H1 (cell line): ENCODE data around the gene SYNJ1.
A peak's percentile ranks its signal among the peaks of the same experiment; 100 is the strongest.

Experiments
- BRCA1 ChIP-seq: IDR thresholded peaks from 2 replicates; pipeline ENCODE4 v1.6.1; 2012; ENCODE audit warnings: low read depth, low read length, improper control_type of control experiment
- CHD1 ChIP-seq: IDR thresholded peaks from 2 replicates; pipeline ENCODE4 v1.6.1; 2012; ENCODE audit warnings: low read depth, low read length, improper control_type of control experiment
- CREB1 ChIP-seq: IDR thresholded peaks from 2 replicates; pipeline ENCODE4 v1.6.1; 2012; ENCODE audit warnings: inconsistent platforms
- CTCF ChIP-seq, 3 experiments: IDR thresholded peaks; 1 replicate in 2 of 3; 2 replicates in 1 of 3; pipeline versions ENCODE4 v1.5.1 to v1.6.1; 2011; ENCODE audit warnings: low read length in 3 of 3, mild to moderate bottlenecking in 3 of 3, inconsistent platforms in 2 of 3, low read depth in 1 of 3, moderate library complexity in 1 of 3; ENCODE audit not compliant: insufficient read depth in 1 of 3; ENCODE audit errors: control extremely low read depth in 1 of 3
- HDAC2 ChIP-seq, 2 experiments: fragments of 300-600 bp in 1 of 2; sonication (generic) in 1 of 2; IDR thresholded peaks; 2 replicates each; pipeline ENCODE4 v1.6.1; 2011 to 2012; ENCODE audit warnings: low read depth in 2 of 2, low read length in 2 of 2, mild to moderate bottlenecking in 2 of 2, moderate library complexity in 2 of 2, borderline replicate concordance in 1 of 2, inconsistent platforms in 1 of 2
- MAFK ChIP-seq: IDR thresholded peaks from 2 replicates; pipeline ENCODE4 v1.6.1; 2012; ENCODE audit warnings: low read depth, mild to moderate bottlenecking, improper control_type of control experiment, low read length
- POLR2AphosphoS5 ChIP-seq: IDR thresholded peaks from 2 replicates; pipeline ENCODE4 v1.6.1; 2011; ENCODE audit warnings: low read depth, low read length
- SAP30 ChIP-seq: fragments of 300-600 bp; sonication (generic); IDR thresholded peaks from 2 replicates; pipeline ENCODE4 v1.7.1; 2012; ENCODE audit warnings: low read length, moderate library complexity, mild to moderate bottlenecking, inconsistent platforms; ENCODE audit not compliant: insufficient read depth, insufficient replicate concordance
- TAF1 ChIP-seq: IDR thresholded peaks from 2 replicates; pipeline ENCODE4 v1.6.1; 2011; ENCODE audit warnings: mild to moderate bottlenecking, low read depth, low read length
- YY1 ChIP-seq: IDR thresholded peaks from 2 replicates; pipeline ENCODE4 v1.6.1; 2011; ENCODE audit warnings: low read depth, mild to moderate bottlenecking, low read length
- TF ChIP-seq, protein P1 (sequence below): IDR thresholded peaks from 2 replicates; pipeline ENCODE4 v1.6.1; 2011; ENCODE audit warnings: low read length, improper control_type of control experiment

GRCh38 chr21:32612075-32612998, 115.5 kb downstream of the SYNJ1 start, which contains the start of gene CFAP298:
- no peak for TF ChIP-seq BRCA1
- TF ChIP-seq CTCF (IDR thresholded peaks at IDR 0.05; ENCODE audit: control extremely low read depth in 1 of 3, insufficient read depth in 1 of 3, low read depth in 1 of 3, low read length in 3 of 3), result no peak
- TF ChIP-seq POLR2AphosphoS5, result peak; percentile 68; the same call in 1 of the 2 replicates
- TF ChIP-seq, protein P1, sequence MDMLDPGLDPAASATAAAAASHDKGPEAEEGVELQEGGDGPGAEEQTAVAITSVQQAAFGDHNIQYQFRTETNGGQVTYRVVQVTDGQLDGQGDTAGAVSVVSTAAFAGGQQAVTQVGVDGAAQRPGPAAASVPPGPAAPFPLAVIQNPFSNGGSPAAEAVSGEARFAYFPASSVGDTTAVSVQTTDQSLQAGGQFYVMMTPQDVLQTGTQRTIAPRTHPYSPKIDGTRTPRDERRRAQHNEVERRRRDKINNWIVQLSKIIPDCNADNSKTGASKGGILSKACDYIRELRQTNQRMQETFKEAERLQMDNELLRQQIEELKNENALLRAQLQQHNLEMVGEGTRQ, result no peak
- peak; percentile 50; the same call in 1 of the 2 replicates for TF ChIP-seq YY1
- TF ChIP-seq HDAC2 (IDR thresholded peaks at IDR 0.05; ENCODE audit: borderline replicate concordance in 1 of 2, low read depth in 2 of 2, low read length in 2 of 2), result peak in 1 of 2 experiments; percentile 86; a peak in 2 of 4 replicates
- TF ChIP-seq SAP30, result peak; percentile 97
- TF ChIP-seq TAF1, result peak; percentile 78
- no peak for TF ChIP-seq MAFK
- TF ChIP-seq CREB1, result 0 out of 2 replicates have a peak, but pooled peaks have one; percentile 21
- TF ChIP-seq CHD1, result no peak
